ENCODE data around the gene AKR1D1.
"Not testable (repeated sequence)": the region's sequence is repeated elsewhere in the genome, so short reads cannot be mapped to it uniquely, and the experiment has no call there.

AKR1D1 gene

DNA sequence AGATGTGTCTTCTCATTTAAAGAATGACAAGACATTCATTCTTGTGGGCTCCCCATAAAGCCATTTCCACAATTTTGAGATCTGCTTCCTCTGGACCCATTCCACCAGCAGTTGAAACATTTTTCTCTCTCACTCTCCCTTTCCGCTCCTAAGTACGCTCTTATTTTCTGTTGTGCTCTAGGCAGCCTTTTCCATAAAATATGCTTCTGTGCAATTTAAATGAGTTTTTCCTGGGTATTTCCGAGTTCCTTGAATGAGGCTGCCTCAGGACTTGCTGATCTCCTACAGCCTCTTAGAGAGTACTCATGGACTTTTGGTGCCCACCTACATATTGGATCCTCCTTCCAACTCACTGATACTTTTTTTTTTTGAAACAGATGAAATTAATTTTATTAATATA is 23.6 kb upstream of the AKR1D1 start:
- Histone ChIP-seq H3K9me3 (ENCODE audit: control insufficient read depth, insufficient read depth, low read length) (no peaks in the 10 kb centered on the region), H3K36me3 (ENCODE audit: insufficient read depth, low read length) (no peaks in the 10 kb centered on the region), H3K4me1 (ENCODE audit: insufficient read depth, low read length) (no peaks in the 10 kb centered on the region), H3K9ac (ENCODE audit: low read depth, low read length) (no peak overlapping the region)

- not testable (repeated sequence) for H3K36me3 ChIP-seq (ENCODE audit: insufficient read depth, low read length); H3K4me1 ChIP-seq (ENCODE audit: insufficient read depth, low read length); H3K9me3 ChIP-seq (ENCODE audit: control insufficient read depth, insufficient read depth, low read length); H3K9ac ChIP-seq (ENCODE audit: low read depth, low read length)
Observed at GRCh38 chr7:138055698-138056097, 20.6 kb upstream of the AKR1D1 start.

- no peaks in the 10 kb centered on the region for H3K9me3 ChIP-seq (ENCODE audit: control insufficient read depth, insufficient read depth, low read length)
- H3K36me3 ChIP-seq (ENCODE audit: insufficient read depth, low read length): no peaks in the 10 kb centered on the region
- H3K4me1 ChIP-seq (ENCODE audit: insufficient read depth, low read length): no peaks in the 10 kb centered on the region; the same call in 1 of the 2 replicates
- H3K9ac ChIP-seq (ENCODE audit: low read depth, low read length): no peak overlapping the region
Observed at GRCh38 chr7:138063400-138063799, 12.9 kb upstream of the AKR1D1 start.

DNA sequence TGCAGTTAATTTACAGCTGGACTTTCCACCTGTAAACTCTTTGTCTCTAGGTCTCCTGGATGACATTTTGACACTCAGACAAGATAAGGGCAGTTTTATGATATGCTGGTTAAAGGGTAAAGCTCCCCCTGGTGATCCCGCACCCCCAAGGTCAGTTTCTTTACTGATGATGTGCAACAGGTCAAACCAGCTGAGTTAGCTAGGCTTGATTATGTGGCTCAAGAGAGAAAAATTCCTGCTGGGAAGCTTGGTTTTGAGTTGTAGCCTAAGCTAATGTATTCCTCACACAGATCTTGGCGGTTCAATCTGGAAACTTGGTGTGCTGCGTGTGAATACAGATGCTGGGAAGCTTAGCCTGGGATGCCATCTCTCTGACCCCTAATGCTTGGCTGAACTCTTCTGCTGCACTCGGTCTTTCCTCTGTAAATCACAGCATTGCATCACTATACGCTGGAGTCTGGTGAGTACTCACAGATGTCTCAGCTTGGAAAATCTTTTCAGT is 11.4 kb upstream of the AKR1D1 start:
- H3K4me1 ChIP-seq (ENCODE audit: insufficient read depth, low read length): no peaks in the 10 kb centered on the region; the same call in 1 of the 2 replicates
- H3K9ac ChIP-seq (ENCODE audit: low read depth, low read length): no peak overlapping the region
- H3K9me3 ChIP-seq (ENCODE audit: control insufficient read depth, insufficient read depth, low read length): no peaks in the 10 kb centered on the region
- no peaks in the 10 kb centered on the region for H3K36me3 ChIP-seq (ENCODE audit: insufficient read depth, low read length)

DNA sequence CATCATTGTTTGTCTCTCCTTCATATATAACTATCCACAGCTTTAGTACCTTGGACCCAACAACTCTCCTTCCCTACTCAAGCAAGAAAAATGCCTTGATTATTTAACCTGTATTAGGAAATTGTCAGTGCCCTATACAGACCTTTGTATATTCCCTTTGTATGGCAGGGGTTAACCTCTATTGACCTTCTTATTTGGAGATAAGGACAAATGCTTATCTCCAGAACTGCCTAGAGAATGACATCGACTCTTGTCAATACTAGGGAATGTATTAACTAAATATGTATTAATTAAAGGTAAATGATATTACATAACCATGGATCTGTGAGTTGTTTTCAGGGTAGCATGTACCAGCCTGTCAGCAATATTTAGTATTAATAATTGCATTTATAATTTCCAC is 10.4 kb upstream of the AKR1D1 start:
- Histone ChIP-seq H3K36me3 (ENCODE audit: insufficient read depth, low read length) (no peaks in the 10 kb centered on the region), H3K4me1 (ENCODE audit: insufficient read depth, low read length) (no peaks in the 10 kb centered on the region; the same call in 1 of the 2 replicates), H3K9me3 (ENCODE audit: control insufficient read depth, insufficient read depth, low read length) (no peaks in the 10 kb centered on the region), H3K9ac (ENCODE audit: low read depth, low read length) (no peak overlapping the region)

- H3K9me3 ChIP-seq (ENCODE audit: control insufficient read depth, insufficient read depth, low read length): no peaks in the 10 kb centered on the region
- H3K4me1 ChIP-seq (ENCODE audit: insufficient read depth, low read length): peaks cover 7% of the 10 kb centered on the region
- no peak overlapping the region for H3K9ac ChIP-seq (ENCODE audit: low read depth, low read length)
- no peaks in the 10 kb centered on the region for H3K36me3 ChIP-seq (ENCODE audit: insufficient read depth, low read length)
Observed at GRCh38 chr7:138066954-138067394, 9.3 kb upstream of the AKR1D1 start.

GRCh38 chr7:138067774-138068173 is 8.5 kb upstream of the AKR1D1 start:
- H3K9ac ChIP-seq (ENCODE audit: low read depth, low read length): no peak overlapping the region
- no peaks in the 10 kb centered on the region for H3K9me3 ChIP-seq (ENCODE audit: control insufficient read depth, insufficient read depth, low read length)
- no peaks in the 10 kb centered on the region for H3K36me3 ChIP-seq (ENCODE audit: insufficient read depth, low read length)
- peaks cover 8% of the 10 kb centered on the region for H3K4me1 ChIP-seq (ENCODE audit: insufficient read depth, low read length)

- H3K9me3 ChIP-seq (ENCODE audit: control insufficient read depth, insufficient read depth, low read length): peaks cover 15% of the 10 kb centered on the region; the same call in 1 of the 2 replicates
- no peak overlapping the region for H3K9ac ChIP-seq (ENCODE audit: low read depth, low read length)
- peaks cover 8% of the 10 kb centered on the region; the same call in 1 of the 2 replicates for H3K4me1 ChIP-seq (ENCODE audit: insufficient read depth, low read length)
- peaks cover 6% of the 10 kb centered on the region; the same call in 1 of the 2 replicates for H3K36me3 ChIP-seq (ENCODE audit: insufficient read depth, low read length)
Observed at GRCh38 chr7:138070908-138071307, 5.4 kb upstream of the AKR1D1 start.

DNA sequence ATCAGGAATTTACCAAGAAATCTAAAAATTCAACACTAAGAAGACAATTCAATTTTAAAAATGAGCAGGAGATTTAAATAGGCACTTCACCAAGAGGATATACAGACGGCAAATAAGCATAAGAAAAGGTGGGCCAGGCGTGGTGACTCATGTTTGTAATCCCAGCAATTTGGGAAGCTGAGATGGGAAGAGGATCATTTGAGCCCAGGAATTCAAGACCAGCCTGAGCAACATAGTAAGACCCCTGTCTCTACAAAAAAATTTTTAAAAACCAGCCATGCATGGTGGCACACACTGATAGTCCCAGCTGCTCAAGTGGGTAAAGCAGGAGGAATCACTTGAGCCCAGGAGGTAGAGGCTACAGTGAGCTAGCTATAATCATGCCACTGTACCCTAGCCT is 3.5 kb upstream of the AKR1D1 start:
- peaks cover 20% of the 10 kb centered on the region; the same call in 1 of the 2 replicates for H3K9me3 ChIP-seq (ENCODE audit: control insufficient read depth, insufficient read depth, low read length)
- H3K9ac ChIP-seq (ENCODE audit: low read depth, low read length): no peak overlapping the region
- H3K36me3 ChIP-seq (ENCODE audit: insufficient read depth, low read length): peaks cover 6% of the 10 kb centered on the region; the same call in 1 of the 2 replicates
- H3K4me1 ChIP-seq (ENCODE audit: insufficient read depth, low read length): peaks cover 8% of the 10 kb centered on the region; the same call in 1 of the 2 replicates

DNA sequence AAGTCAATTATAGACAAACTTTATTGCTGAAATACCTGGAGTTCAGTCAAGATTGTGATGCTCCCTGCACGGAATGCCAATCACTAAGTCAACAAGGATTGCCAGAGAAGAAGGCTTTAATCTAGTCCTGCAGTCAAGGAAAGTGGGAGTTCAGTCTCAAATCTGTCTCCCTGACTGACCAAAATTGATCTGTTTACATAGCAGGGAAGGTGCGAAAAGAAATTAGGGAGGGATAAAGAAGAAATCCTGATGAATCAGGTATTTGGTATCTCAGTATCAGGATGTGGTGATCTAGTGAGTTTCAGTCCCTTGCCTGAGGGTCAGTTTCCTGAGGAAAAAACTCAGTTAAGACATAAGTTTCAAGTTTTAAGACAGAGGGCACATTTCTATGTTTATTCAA is 2.1 kb upstream of the AKR1D1 start:
- peaks cover 20% of the 10 kb centered on the region; the same call in 1 of the 2 replicates for H3K9me3 ChIP-seq (ENCODE audit: control insufficient read depth, insufficient read depth, low read length)
- peaks cover 8% of the 10 kb centered on the region; the same call in 1 of the 2 replicates for H3K4me1 ChIP-seq (ENCODE audit: insufficient read depth, low read length)
- H3K36me3 ChIP-seq (ENCODE audit: insufficient read depth, low read length): peaks cover 6% of the 10 kb centered on the region; the same call in 1 of the 2 replicates
- no peak overlapping the region for H3K9ac ChIP-seq (ENCODE audit: low read depth, low read length)

DNA sequence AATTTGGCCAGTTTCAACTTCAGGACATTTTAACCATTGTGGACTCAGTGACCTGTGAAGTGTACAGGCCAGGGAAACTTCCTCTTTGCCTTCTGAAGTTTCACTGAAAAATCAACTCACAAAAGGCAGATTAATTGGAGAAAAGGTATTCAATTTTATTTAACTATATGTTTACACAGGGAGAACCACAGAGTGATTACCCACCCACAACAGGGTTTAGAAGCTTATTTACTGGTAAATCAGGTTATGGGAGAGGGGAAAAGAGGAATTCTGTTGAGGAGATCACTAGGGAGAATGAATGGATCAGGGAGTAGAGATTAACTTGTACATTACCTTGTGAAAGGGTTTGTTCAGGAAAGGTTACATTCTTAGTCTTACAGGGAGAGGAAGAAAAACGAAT is 1.7 kb upstream of the AKR1D1 start:
- Histone ChIP-seq H3K9me3 (ENCODE audit: control insufficient read depth, insufficient read depth, low read length) (peaks cover 20% of the 10 kb centered on the region; the same call in 1 of the 2 replicates), H3K36me3 (ENCODE audit: insufficient read depth, low read length) (peaks cover 6% of the 10 kb centered on the region; the same call in 1 of the 2 replicates), H3K4me1 (ENCODE audit: insufficient read depth, low read length) (peaks cover 8% of the 10 kb centered on the region; the same call in 1 of the 2 replicates), H3K9ac (ENCODE audit: low read depth, low read length) (no peak overlapping the region)

GRCh38 chr7:138075350-138075749 is 909 bp upstream of the AKR1D1 start:
- H3K36me3 ChIP-seq (ENCODE audit: insufficient read depth, low read length): peaks cover 6% of the 10 kb centered on the region; the same call in 1 of the 2 replicates
- peaks cover 8% of the 10 kb centered on the region; the same call in 1 of the 2 replicates for H3K4me1 ChIP-seq (ENCODE audit: insufficient read depth, low read length)
- H3K9me3 ChIP-seq (ENCODE audit: control insufficient read depth, insufficient read depth, low read length): peaks cover 20% of the 10 kb centered on the region; the same call in 1 of the 2 replicates
- no peak overlapping the region for H3K9ac ChIP-seq (ENCODE audit: low read depth, low read length)

- peaks cover 20% of the 10 kb centered on the region; the same call in 1 of the 2 replicates for H3K9me3 ChIP-seq (ENCODE audit: control insufficient read depth, insufficient read depth, low read length)
- H3K4me1 ChIP-seq (ENCODE audit: insufficient read depth, low read length); H3K36me3 ChIP-seq (ENCODE audit: insufficient read depth, low read length); H3K9ac ChIP-seq (ENCODE audit: low read depth, low read length): not testable (repeated sequence)
Observed at GRCh38 chr7:138075786-138076185, 473 bp upstream of the AKR1D1 start.

GRCh38 chr7:138077809-138078208 is 1.6 kb downstream of the AKR1D1 start:
- Histone ChIP-seq H3K4me1 (ENCODE audit: insufficient read depth, low read length) (no peaks in the 10 kb centered on the region), H3K36me3 (ENCODE audit: insufficient read depth, low read length) (peaks cover 6% of the 10 kb centered on the region; the same call in 1 of the 2 replicates), H3K9me3 (ENCODE audit: control insufficient read depth, insufficient read depth, low read length) (peaks cover 20% of the 10 kb centered on the region; the same call in 1 of the 2 replicates), H3K9ac (ENCODE audit: low read depth, low read length) (no peak overlapping the region)

DNA sequence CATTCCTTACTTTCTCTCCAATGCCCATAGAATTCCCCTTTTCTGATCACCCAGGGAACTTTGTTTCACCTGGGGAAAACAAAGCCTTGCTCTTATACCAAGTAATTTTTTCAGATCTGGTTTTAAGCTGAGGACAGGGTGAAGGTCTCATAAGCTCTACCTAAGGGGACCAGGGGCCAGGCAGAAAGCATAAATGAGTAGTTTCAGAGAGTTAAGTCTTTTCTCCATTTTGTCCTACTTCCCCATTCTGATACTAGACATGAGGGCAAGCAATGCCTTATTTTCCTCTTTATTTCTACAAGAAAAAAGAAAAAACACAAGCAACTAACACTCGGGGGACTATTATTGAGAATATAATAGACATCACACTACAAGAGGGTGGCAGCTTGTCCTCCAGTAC is 2.9 kb downstream of the AKR1D1 start:
- H3K4me1 ChIP-seq (ENCODE audit: insufficient read depth, low read length): no peaks in the 10 kb centered on the region
- no peak overlapping the region for H3K9ac ChIP-seq (ENCODE audit: low read depth, low read length)
- peaks cover 17% of the 10 kb centered on the region; the same call in 1 of the 2 replicates for H3K9me3 ChIP-seq (ENCODE audit: control insufficient read depth, insufficient read depth, low read length)
- H3K36me3 ChIP-seq (ENCODE audit: insufficient read depth, low read length): peaks cover 3% of the 10 kb centered on the region; the same call in 1 of the 2 replicates
